Stimulated activated CD8-positive, alpha-beta memory T cell treated with anti-CD3 and anti-CD28 coated beads, Interleukin-4, amount 100 ng/mL, for 48 hours (primary cell): ENCODE results near the gene CLCNKA.
"Not testable (repeated sequence)": the region's sequence is repeated elsewhere in the genome, so short reads cannot be mapped to it uniquely, and the experiment has no call there.

ENCODE experiments used
- DNase-seq: peaks from one replicate; pipeline ENCODE4 v3.0.0-alpha.2; 2020

Gene CLCNKA

DNA sequence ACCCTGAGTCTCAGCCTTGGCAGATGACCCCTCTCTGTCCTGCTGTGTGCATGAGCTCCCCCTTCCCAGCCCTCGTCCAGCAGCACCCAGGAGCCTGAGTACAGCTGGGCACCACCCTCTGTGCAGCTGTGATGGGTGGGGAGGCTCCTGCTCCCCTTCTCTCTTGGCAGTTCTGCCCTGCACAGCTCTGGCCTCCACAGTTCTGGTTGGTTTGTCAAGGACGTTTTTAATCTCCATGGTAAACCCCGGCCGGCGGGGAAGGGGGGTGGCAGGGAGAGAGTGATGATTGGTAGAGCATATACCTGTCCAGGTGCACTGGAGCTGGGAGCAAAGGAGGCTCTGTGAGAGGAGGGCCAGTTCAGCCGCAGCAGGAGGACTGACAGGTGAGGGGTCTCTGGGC lies at the start of gene CLCNKA:
Gene CLCNKA (plus strand): TSS at position 356 of the 400 bp plus-strand sequence. CDS start 584 bp downstream, outside the sequence.
- DNase-seq = no peak

- no peak for DNase-seq
Observed at GRCh38 chr1:15972409-15972808, 49.4 kb upstream of the CLCNKA start.

GRCh38 chr1:15973772-15974171 lies 48.1 kb upstream of the CLCNKA start:
- DNase-seq = no peak

DNA sequence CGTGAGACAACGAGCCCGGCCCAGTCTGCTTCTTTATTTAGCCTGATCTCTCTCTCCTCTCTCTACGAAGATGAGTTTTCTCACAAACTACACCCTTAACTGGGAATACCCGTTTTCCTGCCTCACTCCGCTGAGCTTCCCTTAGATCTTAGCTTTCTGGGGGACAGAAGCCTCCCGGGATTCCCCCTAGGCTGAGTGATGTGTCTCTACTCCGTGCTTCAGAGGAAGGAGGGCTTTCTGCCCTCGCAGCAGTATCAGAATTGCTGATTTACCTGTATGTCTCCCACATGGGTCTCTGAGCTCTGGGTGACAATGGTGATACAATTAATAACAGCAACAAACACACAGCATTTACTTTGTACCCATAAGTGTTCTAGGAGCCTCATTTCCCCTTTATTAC lies 47.0 kb upstream of the CLCNKA start:
- DNase-seq = peak; percentile 56

GRCh38 chr1:15975358-15975804 lies 46.5 kb upstream of the CLCNKA start:
- DNase-seq = peak; percentile 90

- DNase-seq = peak; percentile 98
Observed at GRCh38 chr1:15975805-15976680, 45.8 kb upstream of the CLCNKA start, which contains the start of gene ZBTB17. TSS of gene ZBTB17 (minus strand) at chr1:15976101. CDS start at chr1:15948495, 27,606 bp downstream.

- DNase-seq = not testable (repeated sequence)
Observed at GRCh38 chr1:15977947-15978346, 43.9 kb upstream of the CLCNKA start.

DNA sequence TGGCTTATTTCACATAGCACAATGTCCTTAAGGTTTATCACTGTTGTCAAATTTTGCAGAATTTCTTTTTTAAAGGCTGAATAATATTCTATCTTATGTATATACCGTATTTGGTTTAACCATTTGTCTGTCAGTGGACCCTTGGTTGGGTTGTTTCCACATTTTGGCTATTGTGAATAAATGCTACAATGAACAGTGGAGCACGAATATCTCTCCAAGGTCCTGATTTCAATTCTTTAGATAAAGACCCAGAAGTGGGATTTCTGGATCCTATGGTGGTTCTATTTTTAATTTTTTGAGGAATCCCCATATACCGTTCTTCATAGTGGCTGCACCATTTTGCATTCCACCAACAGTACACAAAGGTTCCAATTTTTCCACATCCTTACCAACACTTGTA lies 40.2 kb upstream of the CLCNKA start:
- no peak for DNase-seq

DNA sequence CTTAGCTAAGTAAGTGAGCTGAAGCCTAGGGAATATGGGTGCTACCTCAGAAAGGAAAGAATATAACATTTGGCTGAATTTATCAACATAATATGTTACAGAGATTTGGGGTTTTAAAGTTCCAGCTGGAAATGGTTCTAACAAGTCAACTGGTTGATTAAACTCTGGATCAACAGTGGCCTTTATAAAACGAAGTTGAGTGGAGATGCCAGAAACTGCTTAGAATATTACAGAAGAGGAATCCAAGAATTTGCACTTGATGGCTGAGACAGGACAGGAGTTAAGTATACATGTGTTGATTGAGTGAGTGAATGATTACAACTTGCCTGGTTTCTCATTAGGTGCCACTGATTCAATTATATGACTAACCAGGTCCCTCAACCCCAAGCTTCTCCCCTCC lies 38.6 kb upstream of the CLCNKA start:
- DNase-seq = no peak

GRCh38 chr1:15985611-15986297 lies 36.1 kb upstream of the CLCNKA start:
- DNase-seq = no peak

- DNase-seq = no peak
Observed at GRCh38 chr1:15988856-15989736, 32.7 kb upstream of the CLCNKA start.

DNA sequence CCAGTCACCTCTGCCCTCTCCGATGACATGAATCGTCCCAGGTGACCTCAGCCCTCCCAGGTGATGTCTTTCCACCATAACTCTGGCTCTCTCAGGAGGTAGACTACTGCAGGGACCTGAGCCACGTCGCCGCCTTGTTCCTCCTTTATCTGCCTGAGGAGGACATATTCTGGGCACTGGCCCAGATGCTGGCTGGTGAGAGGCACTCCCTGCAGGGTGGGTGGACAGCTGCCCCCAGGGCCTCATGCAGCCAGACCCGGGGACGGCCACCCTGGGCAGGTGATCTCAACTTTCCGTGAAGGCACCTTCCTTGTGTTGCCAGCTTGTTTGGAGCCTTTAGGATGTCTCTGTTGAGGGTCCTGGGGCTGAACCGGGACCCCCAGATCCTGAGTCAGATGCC lies 32.1 kb upstream of the CLCNKA start:
- no peak for DNase-seq

GRCh38 chr1:15991427-15992186 lies 30.2 kb upstream of the CLCNKA start:
- DNase-seq = no peak

DNA sequence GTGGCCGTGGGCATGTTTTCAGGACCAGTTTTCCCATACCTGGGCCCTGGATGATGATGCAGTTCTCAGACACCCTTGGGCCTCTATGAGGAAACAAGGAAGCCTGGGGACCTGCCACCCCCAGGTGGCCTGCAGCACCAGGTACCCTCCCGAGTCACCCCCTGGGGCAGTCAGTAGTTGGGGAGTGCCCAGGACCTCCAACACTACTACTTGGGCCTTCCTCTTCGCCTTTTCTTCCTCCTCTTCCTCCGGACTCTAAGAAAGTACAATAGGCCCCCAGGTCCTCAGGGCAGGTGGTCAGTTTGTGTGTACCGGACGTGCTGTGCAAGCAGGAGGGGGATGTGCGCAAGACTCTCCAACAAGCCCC lies 29.7 kb upstream of the CLCNKA start:
- DNase-seq = no peak

DNA sequence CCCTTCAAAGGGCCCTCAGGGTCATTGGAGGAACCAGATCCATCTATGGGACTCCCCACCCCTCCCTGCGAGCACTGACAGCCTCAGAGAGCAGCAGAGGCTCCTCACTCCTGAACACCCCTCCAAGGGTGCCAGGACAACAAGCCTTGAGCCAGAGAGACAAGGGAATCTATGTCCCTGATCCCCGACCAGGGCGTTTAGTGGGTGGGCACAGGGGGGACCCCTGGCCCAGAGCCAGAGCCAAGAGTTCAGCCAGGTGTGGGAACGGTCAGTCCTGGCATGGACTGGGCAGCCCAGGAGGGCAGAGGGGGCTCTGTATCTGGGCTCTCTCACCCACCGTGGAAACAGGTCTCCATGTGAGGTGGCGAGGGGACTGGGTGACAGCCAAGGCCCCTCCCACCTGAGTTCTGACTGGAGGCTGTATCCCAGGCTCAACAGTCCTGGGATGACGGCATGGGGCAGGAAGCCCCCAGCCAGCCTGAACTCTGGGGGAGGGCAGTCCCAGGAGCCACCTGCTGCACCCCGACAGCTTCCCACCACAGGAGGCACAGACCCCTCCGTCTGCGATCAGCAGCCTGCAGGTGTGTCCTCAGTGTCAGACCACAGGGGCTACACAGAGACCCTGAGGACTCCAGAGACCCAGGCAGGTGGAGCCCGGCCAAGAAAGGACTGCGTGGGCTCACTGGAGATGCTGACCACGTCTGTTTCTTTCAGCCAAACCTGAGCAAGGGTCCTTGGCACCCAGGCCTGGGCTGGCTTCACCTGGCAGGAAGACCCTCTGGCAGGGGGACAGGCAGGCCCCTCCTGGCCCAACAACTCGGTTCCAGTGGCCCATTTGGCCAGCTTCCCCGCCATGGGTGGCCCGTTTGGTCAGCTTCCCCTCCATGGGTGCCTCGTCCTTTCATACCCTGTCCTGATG lies 29.0 kb upstream of the CLCNKA start:
- DNase-seq = no peak

- no peak for DNase-seq
Observed at GRCh38 chr1:15993666-15994065, 28.2 kb upstream of the CLCNKA start.

GRCh38 chr1:15994081-15994480 lies 27.8 kb upstream of the CLCNKA start:
- no peak for DNase-seq

DNA sequence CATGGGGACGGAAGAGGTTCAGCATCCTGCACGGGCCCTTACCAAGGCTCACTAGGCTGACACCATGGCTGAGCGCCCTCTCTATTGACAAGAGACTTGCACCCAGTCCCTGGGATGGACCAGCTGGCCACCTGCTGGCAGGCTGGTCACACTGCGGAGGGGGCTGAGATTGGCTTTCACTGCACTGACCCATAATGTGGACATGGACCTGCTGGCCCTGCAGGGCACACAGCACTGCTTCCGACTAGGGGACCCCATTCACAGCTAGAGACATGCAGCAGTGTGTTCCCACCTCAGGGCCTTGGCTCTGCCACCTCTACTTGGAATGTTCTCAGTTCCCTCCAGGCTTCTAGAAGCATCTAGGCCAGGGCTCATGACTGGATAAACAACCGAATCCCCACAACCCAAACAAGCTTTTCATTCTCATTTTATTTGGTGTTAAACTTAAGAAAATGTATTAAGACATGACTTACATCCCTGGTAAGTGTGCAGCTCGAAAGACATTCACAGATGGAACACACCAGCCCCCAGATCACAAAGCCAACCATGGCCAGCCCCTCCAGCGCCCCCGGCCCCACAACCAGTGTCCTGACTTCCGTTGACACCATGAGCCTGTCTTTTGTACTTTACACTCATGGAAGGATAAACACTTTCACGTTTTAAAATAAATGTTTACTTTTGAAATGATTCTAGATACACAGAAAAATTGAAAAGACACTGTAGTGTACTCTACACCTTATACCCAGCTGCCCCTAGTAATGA lies 27.1 kb upstream of the CLCNKA start:
- DNase-seq = peak; percentile 75

DNA sequence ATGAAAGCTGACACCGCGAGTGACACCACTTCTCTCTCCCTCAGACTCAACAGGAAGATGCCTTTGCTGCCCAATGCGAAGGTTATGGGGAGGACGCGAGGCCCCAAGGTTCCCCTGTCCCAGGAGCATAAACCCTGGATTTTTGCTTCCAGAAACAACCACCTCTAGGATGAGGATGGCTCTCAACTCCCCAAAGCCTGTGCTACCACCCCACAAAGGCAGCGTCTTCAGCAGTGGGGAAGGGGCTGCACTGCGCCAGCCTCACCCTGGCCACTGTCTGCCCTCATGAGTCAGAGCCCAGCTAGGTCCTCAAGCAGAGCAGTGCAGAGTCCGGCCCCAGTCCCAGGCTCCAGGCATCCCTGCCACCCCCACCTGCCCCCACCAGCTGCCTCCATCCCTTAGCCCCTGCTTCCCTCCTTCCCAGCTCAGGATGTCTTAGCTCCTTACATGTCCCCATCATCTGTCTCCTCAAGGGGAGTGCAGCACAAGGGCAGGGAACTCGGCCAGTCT lies 24.7 kb upstream of the CLCNKA start:
- no peak for DNase-seq

DNA sequence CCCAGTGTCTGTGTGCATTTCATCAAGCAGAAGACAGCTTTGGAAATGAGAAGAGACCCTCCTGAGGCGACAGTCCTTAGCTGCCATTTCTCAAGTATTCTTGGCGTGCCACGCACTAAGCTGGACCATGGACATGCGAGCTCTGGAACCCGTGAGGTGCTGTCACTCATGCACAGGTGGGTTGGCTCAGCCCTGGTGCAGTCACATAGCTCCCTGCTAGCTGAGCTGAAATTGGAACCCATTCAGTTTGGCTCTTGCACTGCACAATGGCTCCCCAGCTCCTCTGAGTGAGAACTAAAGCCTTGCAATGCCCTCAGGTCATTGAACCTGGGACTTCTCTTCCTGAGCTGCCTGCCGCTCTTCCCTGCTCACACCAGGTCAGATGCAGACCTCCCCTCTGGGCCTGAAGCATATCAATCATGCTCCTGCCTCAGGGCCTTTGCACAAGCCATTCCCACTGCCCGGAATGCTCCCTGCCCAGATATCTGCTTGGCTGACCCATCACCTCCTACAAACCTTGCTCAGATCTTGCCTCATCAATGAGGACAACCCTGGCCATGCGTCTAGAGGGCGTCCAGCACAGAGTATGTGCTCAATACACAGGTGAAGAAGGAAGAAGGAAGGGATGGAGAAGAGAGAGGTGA lies 24.1 kb upstream of the CLCNKA start:
- no peak for DNase-seq
